GM10248 (cell line): ENCODE data around the gene DHRS12.

Experiments
- CTCF ChIA-PET: fragments of 300-600 bp; sonication (Branson Sonifier 250); formaldehyde crosslinking; extraction: SDS; loops from one replicate; lab custom pipeline; 2021; ENCODE audit warnings: antibody characterized with exemption; lab: Yijun Ruan, JAX
- POLR2A ChIA-PET: fragments of 350-650 bp; sonication (Branson Sonifier 250); formaldehyde crosslinking; extraction: SDS; loops from one replicate; lab custom pipeline; 2020; ENCODE audit warnings: antibody characterized with exemption; lab: Yijun Ruan, JAX
- DNase-seq: peaks from one replicate; pipeline ENCODE4 v3.0.0; 2012; ENCODE audit errors: extremely low spot score
- TF ChIP-seq, protein P1 (sequence below): IDR thresholded peaks from 2 replicates; pipeline ENCODE4 v1.5.1; 2012; ENCODE audit warnings: mild to moderate bottlenecking, low read depth; ENCODE audit errors: extremely low read depth, missing control alignments, control extremely low read depth

DHRS12 gene

DNA sequence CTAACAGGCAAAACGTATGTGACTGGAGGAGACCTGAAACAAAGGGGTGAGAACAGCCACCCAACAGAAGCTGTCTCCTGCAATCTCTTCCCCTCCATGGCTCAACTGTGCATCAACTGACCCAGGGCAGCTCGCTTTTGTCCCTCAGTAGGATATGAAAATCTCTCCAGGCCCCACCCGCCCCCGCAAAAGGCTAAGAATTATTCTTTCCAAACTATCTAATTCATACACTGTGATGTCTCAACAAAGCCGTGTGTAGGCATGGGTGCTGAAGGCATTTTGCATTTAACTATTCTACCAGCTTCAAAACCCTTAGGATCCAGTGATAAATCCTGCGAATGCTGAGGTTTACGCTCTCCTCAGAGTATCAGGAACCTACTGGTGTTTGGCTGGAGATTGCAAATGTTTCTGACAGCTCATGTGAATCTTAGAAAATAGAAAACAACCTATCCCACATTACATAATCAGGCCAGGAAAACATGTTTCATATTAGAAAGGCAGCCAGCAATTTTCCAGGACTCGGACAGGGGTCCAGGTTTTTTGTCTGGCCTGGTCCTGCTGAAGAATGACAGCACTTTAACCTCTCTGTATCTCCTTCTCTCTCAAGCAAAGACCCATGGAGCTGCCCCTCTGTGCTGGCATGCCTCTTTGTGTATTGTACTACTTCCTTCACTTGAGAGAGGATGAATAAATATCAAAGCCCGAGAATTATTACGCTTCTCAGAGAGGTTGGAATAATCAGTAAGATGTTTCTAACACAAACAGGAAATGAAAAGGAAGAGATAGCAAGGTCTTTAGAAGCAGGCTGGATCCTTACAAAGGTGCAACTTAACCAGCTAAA, 17.3 kb downstream of the DHRS12 start:
- DNase-seq, result no peak
- CTCF ChIA-PET, result interaction anchor here (0.6 to 8.9 kb wide), 4 partner anchors 11 to 200 kb away, joined by 3 to 88 read pairs (median 4); no protein-coding TSS in a partner anchor
- TF ChIP-seq, protein P1, sequence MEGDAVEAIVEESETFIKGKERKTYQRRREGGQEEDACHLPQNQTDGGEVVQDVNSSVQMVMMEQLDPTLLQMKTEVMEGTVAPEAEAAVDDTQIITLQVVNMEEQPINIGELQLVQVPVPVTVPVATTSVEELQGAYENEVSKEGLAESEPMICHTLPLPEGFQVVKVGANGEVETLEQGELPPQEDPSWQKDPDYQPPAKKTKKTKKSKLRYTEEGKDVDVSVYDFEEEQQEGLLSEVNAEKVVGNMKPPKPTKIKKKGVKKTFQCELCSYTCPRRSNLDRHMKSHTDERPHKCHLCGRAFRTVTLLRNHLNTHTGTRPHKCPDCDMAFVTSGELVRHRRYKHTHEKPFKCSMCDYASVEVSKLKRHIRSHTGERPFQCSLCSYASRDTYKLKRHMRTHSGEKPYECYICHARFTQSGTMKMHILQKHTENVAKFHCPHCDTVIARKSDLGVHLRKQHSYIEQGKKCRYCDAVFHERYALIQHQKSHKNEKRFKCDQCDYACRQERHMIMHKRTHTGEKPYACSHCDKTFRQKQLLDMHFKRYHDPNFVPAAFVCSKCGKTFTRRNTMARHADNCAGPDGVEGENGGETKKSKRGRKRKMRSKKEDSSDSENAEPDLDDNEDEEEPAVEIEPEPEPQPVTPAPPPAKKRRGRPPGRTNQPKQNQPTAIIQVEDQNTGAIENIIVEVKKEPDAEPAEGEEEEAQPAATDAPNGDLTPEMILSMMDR, result no peak
- POLR2A ChIA-PET, result interaction anchor here (1.5 kb wide), 1 partner anchor 333 kb away, joined by 7 read pairs; no protein-coding TSS in a partner anchor

DNA sequence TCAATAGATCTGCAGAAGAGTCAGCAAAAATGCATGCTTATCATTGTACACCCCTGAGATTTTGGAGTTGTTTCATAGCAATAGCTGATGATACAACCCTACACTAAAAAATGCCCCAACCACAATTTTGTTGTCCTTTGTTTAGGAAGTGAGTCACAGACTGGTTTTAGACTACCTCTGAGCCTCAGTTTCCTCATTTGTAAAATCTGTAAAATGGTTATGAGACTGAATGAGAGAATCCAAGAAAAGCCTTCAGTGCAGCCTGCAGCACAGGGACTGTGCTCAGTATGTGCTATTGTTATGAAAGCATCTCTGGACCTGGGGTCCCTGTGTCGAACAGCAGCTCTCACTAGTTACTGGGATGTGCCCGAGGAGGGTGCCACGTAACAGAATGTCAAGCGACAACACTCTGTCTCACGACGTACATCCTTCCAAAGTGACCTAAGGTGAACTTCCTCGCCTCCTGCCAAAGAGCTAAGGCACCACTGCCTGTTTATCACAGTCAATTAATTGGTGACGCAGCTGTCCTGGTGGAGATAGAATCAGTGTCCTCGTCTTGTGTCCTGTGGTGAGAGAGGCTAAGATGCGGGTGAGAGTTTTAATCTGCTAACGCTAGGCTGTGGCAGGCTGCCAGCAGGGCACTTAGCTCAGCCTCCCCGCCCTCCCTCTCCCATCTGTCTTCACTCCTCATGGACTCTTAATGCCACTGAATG, 18.1 kb downstream of the DHRS12 start:
- ChIA-PET CTCF (interaction anchor here (1.2 to 8.9 kb wide), 3 partner anchors 12 to 199 kb away, joined by 3 to 88 read pairs (median 5); no protein-coding TSS in a partner anchor), POLR2A (interaction anchor here (1.5 kb wide), 1 partner anchor 333 kb away, joined by 7 read pairs; no protein-coding TSS in a partner anchor)
- TF ChIP-seq, protein P1, result no peak
- DNase-seq, result no peak

DNA sequence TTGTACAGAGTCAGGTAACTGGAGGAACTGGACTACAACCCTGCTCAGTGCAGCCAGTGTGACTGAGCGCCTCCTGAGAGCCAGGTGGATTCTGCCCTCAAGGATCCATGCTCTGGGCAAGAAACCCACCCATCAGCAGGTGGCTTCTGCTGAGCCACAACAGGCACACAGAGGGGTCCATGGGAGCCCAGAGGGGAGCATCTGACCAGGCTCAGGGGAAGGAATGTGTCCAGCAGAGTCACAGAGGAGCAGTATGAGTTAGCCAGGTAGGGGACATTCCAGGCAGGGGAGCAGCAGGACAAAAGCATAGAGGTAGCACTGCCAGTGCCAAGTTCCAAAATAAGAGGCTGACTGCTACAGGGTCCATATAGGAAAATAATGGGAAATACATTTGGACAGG, 19.9 kb downstream of the DHRS12 start:
- ChIA-PET POLR2A (no interaction called here), CTCF (interaction anchor here (8.9 kb wide), 1 partner anchor 13 kb away, joined by 88 read pairs; no protein-coding TSS in a partner anchor)
- no peak for DNase-seq
- TF ChIP-seq, protein P1, result no peak

DNA sequence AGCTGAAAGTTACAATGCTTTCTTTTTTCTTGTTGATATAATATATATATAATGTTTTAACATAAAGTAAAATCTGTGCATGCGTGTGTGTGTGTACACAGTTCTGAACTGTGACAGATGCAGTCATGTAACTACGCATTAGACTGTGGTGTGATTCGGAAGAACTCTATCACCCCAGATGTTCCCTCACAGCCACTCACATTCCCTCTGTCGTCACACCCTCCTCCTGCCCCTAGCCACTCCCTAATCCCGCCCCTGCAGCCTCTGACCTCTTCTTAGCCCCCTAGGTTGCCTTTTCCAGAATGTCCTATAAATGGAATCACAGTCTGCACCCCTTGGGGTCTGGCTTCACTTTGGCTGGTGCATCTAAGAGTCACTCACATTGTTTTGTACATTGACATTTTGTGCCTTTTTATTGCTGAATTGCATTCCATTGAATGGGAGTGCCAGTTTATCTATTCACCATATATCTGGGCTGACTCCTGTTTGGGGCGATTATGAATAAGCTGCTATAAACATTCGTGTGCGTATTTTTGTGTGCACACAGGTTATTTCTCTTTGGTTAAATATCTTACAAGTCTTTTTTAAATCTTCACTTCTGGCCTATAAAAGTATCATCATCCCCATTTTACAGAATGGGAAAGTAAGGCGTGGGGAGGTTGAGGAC, 20.4 kb downstream of the DHRS12 start:
- TF ChIP-seq, protein P1, result no peak
- no peak for DNase-seq
- ChIA-PET POLR2A (no interaction called here), CTCF (interaction anchor here (1.0 to 8.9 kb wide), 7 partner anchors 12 to 658 kb away, joined by 3 to 88 read pairs (median 3); no protein-coding TSS in a partner anchor)

DNA sequence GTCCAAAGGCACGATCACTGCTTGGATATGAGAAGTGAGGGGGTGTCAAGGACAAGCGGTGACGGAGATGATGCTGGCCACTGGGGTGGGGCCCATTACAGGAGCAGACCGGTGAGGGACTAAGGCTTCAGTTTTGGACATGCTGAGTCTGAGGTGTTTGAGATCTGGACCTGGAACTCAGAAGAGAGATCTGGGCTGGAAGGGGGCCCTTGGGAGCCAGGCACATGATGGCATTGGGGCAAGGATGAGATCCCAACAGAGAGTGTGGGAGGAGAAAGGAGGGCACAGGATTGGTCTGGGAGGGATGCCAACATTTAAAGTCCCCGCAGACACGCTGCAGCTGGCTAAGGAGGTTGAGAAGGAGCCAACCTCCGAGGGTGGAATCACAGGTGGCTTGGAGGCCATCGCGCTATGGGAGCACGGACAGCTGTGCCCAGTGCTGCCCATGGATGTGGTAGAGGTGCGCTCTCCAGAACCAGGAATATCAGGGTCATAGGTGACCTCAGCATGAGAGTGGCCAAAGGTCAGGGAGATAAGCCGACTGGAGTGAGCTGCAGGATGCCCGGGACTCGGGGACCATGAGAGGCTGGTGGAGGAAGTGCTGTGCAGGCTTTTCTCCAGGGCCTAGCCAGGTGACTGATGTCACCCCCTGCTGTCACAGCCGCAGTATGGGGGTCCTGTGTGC, 21.8 kb downstream of the DHRS12 start:
- TF ChIP-seq, protein P1, result no peak
- DNase-seq, result no peak
- ChIA-PET POLR2A (no interaction called here), CTCF (interaction anchor here (1.0 to 8.9 kb wide), 10 partner anchors 10 to 657 kb away, joined by 3 to 88 read pairs (median 4); no protein-coding TSS in a partner anchor)
